Hematopoietic multipotent progenitor cell treated with erythropoietin and hydrocortisone succinate and interleukin-3 and kit ligand, for 4 days (in vitro differentiated cells): ENCODE results near the gene PAX9.

Experiments used
- DNase-seq: peaks from one replicate; pipeline ENCODE4 v3.0.0-alpha.2; 2015

The PAX9 gene

GRCh38 chr14:36656687-36657398, 4.8 kb upstream of the PAX9 start:
- no peak for DNase-seq

- DNase-seq: no peak
Observed at GRCh38 chr14:36657399-36658122, 4.1 kb upstream of the PAX9 start.

GRCh38 chr14:36658123-36659009, 3.3 kb upstream of the PAX9 start:
- DNase-seq: no peak

- no peak for DNase-seq
Observed at GRCh38 chr14:36659010-36659821, 2.4 kb upstream of the PAX9 start.

GRCh38 chr14:36659822-36660735, 1.6 kb upstream of the PAX9 start:
- DNase-seq: no peak

GRCh38 chr14:36660736-36661505, 739 bp upstream of the PAX9 start:
- no peak for DNase-seq

GRCh38 chr14:36662258-36662542, 540 bp downstream of the PAX9 start:
- no peak for DNase-seq

GRCh38 chr14:36662543-36663403, 1.1 kb downstream of the PAX9 start:
- DNase-seq: no peak

GRCh38 chr14:36663404-36664321, 2.0 kb downstream of the PAX9 start:
- DNase-seq: no peak

GRCh38 chr14:36664322-36665193, 2.9 kb downstream of the PAX9 start:
- DNase-seq: no peak

GRCh38 chr14:36665887-36666415, 4.3 kb downstream of the PAX9 start:
- no peak for DNase-seq

- no peak for DNase-seq
Observed at GRCh38 chr14:36666416-36667206, 5.0 kb downstream of the PAX9 start.

- no peak for DNase-seq
Observed at GRCh38 chr14:36667679-36668078, 6.0 kb downstream of the PAX9 start.

GRCh38 chr14:36671149-36671548, 9.5 kb downstream of the PAX9 start:
- no peak for DNase-seq

- DNase-seq: no peak
Observed at GRCh38 chr14:36672095-36672494, 10.4 kb downstream of the PAX9 start.

- no peak for DNase-seq
Observed at GRCh38 chr14:36674659-36675058, 13.0 kb downstream of the PAX9 start.

- DNase-seq: no peak
Observed at GRCh38 chr14:36675581-36675980, 13.9 kb downstream of the PAX9 start.
